GM18507 (cell line): ENCODE results near the gene CTAGE9.

Experiments used
- DNase-seq: peaks from one replicate; pipeline ENCODE4 v3.0.0; 2011; ENCODE audit warnings: low read depth; ENCODE audit not compliant: insufficient read length; ENCODE audit errors: extremely low spot score
- FAIRE-seq: peaks from 2 replicates; lab custom pipeline; 2011; peaks lifted over from hg19 to GRCh38; lab: Jason Lieb, UNC

Gene CTAGE9

DNA sequence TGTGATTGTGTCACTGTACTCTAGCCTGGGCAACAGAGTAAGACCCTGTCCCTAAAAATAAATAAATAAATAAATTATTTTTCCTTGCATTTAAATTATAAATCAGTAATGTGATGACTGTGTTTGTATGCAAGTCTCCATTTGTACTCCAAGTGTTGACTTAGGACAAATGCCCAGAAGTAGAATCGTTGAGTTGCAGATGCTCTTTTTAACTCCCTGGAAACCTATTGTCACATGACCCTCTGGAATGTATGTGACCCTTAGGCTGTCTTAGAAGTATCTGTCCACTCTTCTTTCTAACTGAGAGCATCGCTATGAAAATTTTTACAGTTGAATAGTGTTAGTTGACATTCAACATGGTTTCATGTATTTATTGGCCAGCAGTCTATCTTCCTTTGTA lies 28.4 kb downstream of the CTAGE9 start:
- FAIRE-seq (no peak), DNase-seq (no peak)

DNA sequence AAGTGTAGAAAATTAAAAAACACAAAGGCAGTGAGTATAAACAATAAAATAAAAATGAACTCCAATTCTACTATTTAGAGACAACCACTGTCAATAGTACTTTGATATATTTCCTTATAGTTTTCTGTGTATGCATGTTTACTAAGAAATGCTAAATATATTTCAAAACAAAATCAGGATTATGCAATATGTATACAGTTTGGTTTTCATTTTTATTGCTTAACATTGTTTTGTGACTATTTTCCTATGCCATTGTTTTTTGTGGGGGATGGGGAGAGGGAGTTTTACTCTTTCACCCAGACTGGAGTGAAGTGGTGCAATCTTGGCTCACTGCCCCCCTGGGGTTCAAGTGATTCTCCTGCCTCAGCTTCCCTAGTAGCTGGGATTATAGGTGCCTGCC lies 29.2 kb downstream of the CTAGE9 start:
- DNase-seq (no peak), FAIRE-seq (no peak)

DNA sequence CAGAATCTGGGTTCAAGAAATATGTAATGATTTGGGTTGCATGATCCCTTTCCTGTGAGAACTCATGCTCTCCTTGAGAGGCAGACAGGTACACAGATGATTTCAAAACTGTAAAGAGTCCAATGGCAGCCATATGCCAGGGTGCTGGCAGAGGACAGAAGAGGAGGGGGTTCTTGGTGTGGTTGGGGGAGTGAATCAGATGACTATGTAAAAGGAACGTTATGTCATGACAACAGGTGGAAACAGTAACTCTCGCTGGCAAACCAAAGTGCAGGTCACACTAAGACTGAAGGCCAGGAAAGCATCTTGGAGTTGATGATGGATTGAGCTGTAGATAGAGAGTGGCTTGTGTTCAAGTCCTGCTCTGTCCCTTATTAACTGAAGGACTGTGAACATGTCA lies 29.9 kb downstream of the CTAGE9 start:
- FAIRE-seq, result no peak
- DNase-seq, result no peak

DNA sequence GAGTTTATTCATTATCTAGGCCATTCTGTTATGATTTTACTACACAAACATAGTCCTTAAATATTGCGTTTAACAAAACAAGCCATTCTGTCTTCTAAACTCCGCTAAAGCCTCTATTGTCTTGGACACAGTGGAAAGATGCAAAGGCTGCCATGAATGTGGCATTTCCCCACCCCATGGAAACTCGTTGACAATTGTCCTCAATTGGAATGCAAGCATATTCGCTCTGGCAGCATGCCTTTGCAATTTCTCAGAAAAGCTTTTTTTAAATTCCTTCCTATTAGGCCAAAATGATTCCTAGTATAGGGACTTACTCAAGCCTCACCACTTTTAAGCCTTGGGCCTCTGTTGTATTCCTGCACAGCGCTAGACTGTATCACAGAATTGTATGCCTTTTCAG lies 32.4 kb downstream of the CTAGE9 start:
- DNase-seq (no peak), FAIRE-seq (no peak)

DNA sequence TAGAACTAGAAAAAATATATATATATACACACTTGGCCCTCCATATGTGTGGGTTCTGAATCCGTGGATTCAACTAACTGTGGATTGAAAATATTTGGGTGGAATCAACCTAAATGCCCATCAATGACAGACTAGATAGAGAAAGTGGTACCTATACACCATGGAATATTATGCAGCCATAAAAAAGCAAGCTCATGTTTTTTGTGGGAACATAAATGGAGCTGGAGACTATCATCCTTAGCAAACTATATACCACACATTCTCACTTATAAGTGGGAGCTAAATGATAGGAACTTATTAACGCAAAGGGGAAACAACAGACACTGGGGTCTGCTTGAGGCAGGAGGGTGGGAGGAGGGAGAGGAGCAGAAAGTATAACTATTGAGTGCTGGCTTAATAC lies 37.6 kb downstream of the CTAGE9 start:
- DNase-seq (no peak), FAIRE-seq (no peak)

DNA sequence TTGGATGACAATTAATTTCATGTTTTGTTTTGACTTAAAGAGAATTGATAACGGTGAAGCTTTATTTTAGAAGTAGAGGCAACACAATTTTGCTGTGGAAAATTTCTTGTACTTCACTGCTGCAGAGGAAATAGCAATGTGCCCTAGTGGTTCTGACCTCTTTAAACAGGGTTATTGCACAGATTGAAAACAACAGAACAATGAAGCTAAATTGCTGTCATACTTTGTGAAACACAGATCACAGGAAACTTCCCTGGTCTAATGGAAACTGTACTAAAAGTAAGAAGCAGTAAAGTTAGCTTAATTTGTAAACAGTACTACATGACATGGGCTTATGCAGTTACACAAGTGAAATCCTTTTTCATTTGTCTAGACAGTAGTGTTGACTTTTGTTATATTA lies 40.9 kb downstream of the CTAGE9 start:
- DNase-seq (no peak), FAIRE-seq (no peak)

DNA sequence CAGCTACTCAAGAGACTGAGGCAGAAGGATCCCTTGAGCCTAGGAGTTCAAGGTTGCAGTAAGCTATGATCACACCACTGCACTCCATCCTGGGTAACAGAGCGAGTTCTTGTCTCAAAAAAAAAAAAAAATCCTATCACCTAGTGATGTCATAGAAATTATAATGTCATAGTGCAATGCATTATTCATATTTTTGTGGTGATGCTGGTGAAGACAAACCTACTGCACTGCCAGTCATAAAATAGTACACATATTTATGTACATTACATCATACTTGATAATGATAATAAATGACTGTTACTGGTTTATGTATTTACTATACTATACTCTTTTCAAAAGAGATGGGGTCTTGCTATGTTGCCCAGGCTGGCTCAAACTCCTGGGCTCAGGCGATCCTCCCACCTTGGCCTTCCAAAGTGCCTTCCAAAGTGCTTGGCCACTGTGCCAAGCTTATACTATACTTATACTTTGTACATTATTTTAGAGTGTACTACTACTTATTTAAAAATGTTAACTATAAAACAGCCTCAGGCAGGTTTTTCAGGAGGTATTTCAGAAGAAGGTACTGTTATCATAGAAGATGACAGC lies 47.1 kb downstream of the CTAGE9 start:
- FAIRE-seq (no peak), DNase-seq (no peak)

DNA sequence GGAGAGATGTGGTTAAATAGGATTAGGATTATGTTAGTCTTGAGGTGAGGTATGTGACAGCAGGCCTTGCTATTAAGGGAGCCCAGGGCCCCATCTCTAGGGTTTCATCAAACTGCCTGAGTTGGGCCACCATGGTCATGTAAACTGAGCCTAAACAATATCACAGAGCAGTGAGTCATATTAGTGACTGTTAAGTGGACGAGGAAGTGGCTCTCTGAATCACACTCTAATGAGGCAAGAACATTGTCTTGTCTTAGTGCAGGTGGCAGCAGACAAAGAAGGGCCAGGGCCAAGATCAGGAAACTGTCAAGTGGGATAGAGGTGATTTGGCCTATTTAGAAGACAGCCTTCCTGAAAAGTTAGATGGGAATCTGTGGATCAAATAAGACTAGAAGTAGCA lies 50.6 kb downstream of the CTAGE9 start:
- FAIRE-seq (no peak), DNase-seq (no peak)
